ENCODE results near the gene CRYBG2. TPM values are rescaled to one million over a fixed set of nuclear protein-coding genes. Genes with fewer than 3 reads are reported as not detected.

The CRYBG2 gene
- total RNA-seq, 1 donor from 2014 or later, result 67.0 TPM

DNA sequence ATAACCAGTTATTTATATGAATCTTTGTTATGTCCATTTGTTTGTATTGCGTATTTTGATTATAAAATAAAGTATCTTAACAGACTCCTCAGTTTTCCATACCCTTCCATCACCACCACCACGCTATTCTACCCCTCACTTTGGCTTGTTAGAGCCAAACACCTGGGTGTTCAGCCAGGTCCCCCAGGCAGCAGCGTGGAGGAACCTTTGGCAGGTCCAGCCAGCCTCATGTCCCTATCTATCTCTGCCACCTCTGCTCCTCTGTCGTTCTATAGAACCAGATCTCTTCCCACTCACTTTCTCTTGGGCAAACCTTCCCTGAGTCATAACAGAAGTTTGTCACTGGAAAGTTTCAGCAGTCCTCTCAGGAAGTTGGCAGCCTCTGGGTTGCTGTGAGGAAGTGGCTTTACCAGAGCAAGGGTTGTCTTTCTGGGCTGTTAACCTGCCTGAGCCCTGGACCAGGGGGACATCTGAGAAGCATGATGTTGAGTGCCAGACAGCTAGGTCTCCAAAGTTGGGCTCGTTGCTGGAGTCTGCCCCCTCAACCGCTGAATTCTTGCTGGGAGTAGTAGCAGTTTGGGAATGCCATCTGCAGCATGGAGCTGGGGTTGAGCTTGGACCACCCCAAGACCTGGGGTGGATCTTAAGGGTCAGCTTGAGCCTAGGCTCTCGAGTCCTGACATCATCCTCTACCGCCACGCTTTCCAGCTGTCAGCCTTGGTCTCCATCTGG lies 75.0 kb downstream of the CRYBG2 start:
- peak overlapping the region; percentile 80 to 90 for H3K4me3 ChIP-seq
- intact Hi-C loops (cut with DNase I), result no loop called here

DNA sequence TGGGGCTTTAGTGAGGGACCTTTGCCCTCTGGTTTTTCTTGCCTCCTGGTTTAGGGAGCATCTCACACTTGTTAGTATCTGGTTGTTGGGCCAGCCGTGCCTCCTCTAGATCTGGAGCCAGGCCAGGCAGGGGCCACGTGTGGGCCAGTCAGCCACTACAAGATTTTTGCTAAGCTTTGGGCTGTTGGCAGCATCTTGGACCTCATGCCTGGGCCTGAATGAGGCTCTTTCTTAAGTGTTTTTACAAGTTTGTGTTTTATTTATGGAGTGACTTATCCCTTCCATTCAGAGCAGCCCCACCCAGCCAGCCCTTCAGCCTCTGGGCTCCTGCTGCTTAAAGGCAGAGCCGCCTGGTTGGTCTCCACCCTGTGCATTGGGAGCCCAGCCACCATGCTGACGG lies 75.6 kb downstream of the CRYBG2 start:
- TF ChIP-seq POLR2A (IDR thresholded peaks at IDR 0.05) (no peak), POLR2AphosphoS5 (IDR thresholded peaks at IDR 0.05; ENCODE audit: insufficient read depth in 1 of 2, low read depth in 1 of 2) (peak; percentile 69 to 71)
- TF ChIP-seq, protein P1, sequence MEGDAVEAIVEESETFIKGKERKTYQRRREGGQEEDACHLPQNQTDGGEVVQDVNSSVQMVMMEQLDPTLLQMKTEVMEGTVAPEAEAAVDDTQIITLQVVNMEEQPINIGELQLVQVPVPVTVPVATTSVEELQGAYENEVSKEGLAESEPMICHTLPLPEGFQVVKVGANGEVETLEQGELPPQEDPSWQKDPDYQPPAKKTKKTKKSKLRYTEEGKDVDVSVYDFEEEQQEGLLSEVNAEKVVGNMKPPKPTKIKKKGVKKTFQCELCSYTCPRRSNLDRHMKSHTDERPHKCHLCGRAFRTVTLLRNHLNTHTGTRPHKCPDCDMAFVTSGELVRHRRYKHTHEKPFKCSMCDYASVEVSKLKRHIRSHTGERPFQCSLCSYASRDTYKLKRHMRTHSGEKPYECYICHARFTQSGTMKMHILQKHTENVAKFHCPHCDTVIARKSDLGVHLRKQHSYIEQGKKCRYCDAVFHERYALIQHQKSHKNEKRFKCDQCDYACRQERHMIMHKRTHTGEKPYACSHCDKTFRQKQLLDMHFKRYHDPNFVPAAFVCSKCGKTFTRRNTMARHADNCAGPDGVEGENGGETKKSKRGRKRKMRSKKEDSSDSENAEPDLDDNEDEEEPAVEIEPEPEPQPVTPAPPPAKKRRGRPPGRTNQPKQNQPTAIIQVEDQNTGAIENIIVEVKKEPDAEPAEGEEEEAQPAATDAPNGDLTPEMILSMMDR (IDR thresholded peaks at IDR 0.05), result no peak
- H3K9me3 ChIP-seq, result no peaks in the 10 kb centered on the region
- intact Hi-C loops (cut with DNase I), result no loop called here
- H3K4me3 ChIP-seq, result no peak overlapping the region
- no peaks in the 10 kb centered on the region for H3K27me3 ChIP-seq
- DNase-seq (ENCODE audit: extremely low spot score in 2 of 2), result peak in 1 of 2 donors; percentile 95
- H3K27ac ChIP-seq, result peak overlapping the region; percentile 95
- H3K36me3 ChIP-seq, result peaks cover 0 to 8% of the 10 kb centered on the region in 2 donors
- peaks cover 81% of the 10 kb centered on the region for H3K4me1 ChIP-seq

More for the DNA sequence above, 75.0 kb downstream of the CRYBG2 start:
- Histone ChIP-seq H3K4me1 (peaks cover 82% of the 10 kb centered on the region), H3K9me3 (no peaks in the 10 kb centered on the region), H3K27me3 (no peaks in the 10 kb centered on the region), H3K36me3 (peaks cover 0 to 8% of the 10 kb centered on the region in 2 donors), H3K27ac (peak overlapping the region; percentile 95)
- peak in 1 of 2 donors; percentile 87 for DNase-seq (ENCODE audit: extremely low spot score in 2 of 2)
- TF ChIP-seq, protein P1 (IDR thresholded peaks at IDR 0.05), result no peak
- TF ChIP-seq POLR2AphosphoS5 (IDR thresholded peaks at IDR 0.05; ENCODE audit: insufficient read depth in 1 of 2, low read depth in 1 of 2) (no peak), POLR2A (IDR thresholded peaks at IDR 0.05) (no peak)

DNA sequence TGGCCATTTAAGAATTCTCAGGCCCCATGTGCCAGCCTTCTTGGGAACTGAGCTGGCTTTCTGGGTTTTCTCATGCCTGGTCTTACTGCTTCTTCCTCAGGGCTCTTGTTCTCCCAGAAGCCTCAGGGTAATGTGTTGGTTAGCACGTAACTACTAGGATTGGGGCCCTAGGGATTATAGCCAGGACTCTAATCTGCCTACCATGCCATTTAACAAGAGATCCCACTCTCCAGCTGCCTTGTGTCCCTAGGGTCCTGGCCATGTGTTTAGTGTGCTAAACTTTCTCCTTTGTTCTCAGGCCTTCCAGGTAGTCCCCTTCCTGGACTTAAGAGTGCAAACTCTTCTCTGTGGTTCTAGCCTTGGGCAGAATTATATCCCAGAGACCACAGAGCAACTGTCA lies 76.2 kb downstream of the CRYBG2 start:
- no peaks in the 10 kb centered on the region for H3K9me3 ChIP-seq
- no peak overlapping the region for H3K4me3 ChIP-seq
- no peak for DNase-seq (ENCODE audit: extremely low spot score in 2 of 2)
- TF ChIP-seq, protein P1 (IDR thresholded peaks at IDR 0.05), result no peak
- no peak for TF ChIP-seq POLR2A (IDR thresholded peaks at IDR 0.05)
- TF ChIP-seq POLR2AphosphoS5 (IDR thresholded peaks at IDR 0.05; ENCODE audit: insufficient read depth in 1 of 2, low read depth in 1 of 2), result no peak
- intact Hi-C loops (cut with DNase I), result no loop called here
- H3K27me3 ChIP-seq, result no peaks in the 10 kb centered on the region
- peaks cover 0 to 8% of the 10 kb centered on the region in 2 donors for H3K36me3 ChIP-seq
- peak overlapping the region; percentile 95 for H3K27ac ChIP-seq
- peaks cover 76% of the 10 kb centered on the region for H3K4me1 ChIP-seq

DNA sequence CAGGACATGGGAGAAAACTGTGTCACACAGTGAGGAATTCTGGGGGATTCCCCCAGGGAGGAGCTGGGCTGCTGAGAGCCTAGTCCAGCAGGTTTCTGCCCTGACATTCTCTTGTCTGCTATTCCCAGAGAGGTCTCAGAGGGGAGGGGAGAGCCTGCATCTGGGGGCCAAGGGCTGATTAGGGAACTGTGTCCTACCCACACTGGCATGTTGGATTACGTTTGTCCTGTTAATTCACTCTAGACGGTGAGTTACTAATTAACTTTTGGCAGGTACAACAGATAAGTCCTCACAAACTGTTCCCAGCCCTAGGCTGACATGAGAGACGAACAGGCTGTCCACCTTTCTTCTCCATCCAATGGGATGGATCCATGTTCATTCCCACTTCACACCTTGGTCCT lies 76.7 kb downstream of the CRYBG2 start:
- TF ChIP-seq, protein P1 (IDR thresholded peaks at IDR 0.05), result no peak
- TF ChIP-seq POLR2AphosphoS5 (IDR thresholded peaks at IDR 0.05; ENCODE audit: insufficient read depth in 1 of 2, low read depth in 1 of 2), result no peak
- peaks cover 71% of the 10 kb centered on the region for H3K4me1 ChIP-seq
- no peak overlapping the region for H3K4me3 ChIP-seq
- H3K27ac ChIP-seq, result peak overlapping the region; percentile 95
- H3K36me3 ChIP-seq, result peaks cover 0 to 8% of the 10 kb centered on the region in 2 donors
- no peak for DNase-seq (ENCODE audit: extremely low spot score in 2 of 2)
- H3K27me3 ChIP-seq, result no peaks in the 10 kb centered on the region
- intact Hi-C loops (cut with DNase I), result no loop called here
- no peaks in the 10 kb centered on the region for H3K9me3 ChIP-seq

DNA sequence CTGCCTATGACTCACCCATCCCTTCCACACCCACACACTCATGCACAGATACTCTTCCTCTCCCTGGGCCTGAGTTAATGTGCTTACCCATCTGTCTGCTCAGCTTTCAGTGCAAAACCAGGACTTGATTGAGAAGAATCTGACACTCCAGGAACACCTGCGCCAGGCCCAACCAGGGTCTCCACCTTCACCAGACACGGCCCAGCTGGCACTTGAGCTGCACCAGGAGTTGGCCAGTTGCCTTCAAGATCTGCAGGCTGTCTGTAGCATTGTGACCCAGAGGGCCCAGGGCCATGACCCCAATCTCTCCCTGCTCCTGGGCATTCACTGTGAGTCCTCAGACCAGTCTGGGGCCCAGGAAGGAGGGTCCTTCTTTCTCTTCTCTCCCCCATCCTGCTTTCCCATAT lies 77.5 kb downstream of the CRYBG2 start:
- Histone ChIP-seq H3K4me3 (no peak overlapping the region), H3K36me3 (peaks cover 0 to 2% of the 10 kb centered on the region in 2 donors), H3K27ac (peak overlapping the region; percentile 95), H3K27me3 (no peaks in the 10 kb centered on the region), H3K4me1 (peaks cover 63% of the 10 kb centered on the region), H3K9me3 (no peaks in the 10 kb centered on the region)
- intact Hi-C loops (cut with DNase I), result no loop called here
- DNase-seq (ENCODE audit: extremely low spot score in 2 of 2), result peak in 1 of 2 donors; percentile 93
- TF ChIP-seq POLR2AphosphoS5 (IDR thresholded peaks at IDR 0.05; ENCODE audit: insufficient read depth in 1 of 2, low read depth in 1 of 2), result peak in 1 of 2 donors; percentile 34
- no peak for TF ChIP-seq POLR2A (IDR thresholded peaks at IDR 0.05)

All from vagina (tissue), 2 donors.